GM03348 (cell line): ENCODE measurements around the gene EXOC2.

Experiments used
- DNase-seq: peaks from one replicate; pipeline ENCODE4 v3.0.0; 2012; ENCODE audit warnings: low spot score

EXOC2 gene

DNA sequence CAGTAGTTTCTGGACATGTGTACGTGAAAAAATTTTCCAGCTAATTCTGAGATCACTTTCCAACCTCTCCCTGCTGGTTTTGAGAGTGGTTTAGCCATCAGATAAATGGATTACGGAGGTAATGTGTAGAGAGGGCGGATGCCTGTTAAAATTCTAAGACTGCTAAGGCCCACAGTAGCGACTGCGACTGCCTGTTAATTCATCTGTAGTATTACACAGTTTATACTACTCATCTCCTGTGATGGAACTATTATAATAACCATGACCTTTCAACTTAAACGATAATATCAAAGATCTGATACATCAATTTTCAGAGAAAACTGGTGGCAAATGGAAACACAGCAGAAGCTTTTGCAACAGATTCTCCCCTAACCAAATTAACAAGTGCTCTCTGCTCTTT is 199.1 kb downstream of the EXOC2 start:
- no peak for DNase-seq

DNA sequence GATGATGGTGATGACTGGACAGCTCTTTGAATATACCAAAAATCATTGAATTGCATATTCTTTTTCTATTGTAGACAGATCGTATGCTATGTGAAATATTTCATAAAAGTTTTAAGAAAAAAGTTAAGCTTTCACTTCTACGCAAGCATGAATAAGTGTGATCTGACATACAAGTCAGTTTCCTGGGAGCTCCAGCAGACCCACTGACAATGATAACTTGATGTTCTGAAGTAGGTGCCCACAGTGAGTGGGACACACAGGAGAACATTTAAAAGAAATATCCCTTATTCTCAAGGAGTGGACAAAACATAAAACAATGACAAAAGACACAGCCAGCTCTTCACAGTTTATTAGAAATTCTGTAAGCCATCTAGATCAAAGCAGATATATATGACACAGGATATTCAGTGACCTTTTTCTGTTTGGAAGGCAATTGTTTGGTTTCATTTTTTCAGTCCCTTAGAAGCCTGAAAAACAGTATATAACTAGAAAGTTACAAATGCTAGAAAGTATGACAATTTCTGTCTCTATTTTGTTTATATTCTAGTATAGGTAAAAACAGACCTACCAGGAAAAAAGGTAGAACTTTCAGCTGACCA is 200.0 kb downstream of the EXOC2 start:
- no peak for DNase-seq

DNA sequence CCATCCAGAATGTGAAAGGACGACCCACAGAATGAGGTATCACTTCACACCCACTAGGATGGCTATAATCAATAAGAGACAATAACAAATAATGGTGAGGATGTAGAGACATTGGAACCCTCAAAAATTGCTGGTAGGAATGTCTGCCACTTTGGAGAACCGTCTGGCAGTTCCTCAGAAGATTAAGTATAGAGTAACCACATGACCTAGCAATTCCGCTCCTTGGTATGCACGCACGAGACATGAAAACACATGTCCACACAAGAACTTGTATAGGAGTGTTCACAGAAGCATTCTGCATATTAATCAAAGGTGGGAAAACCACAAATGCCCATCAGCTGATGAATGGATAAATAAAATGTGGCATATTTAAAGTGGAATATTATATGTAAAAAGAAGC is 200.8 kb downstream of the EXOC2 start:
- DNase-seq: no peak

DNA sequence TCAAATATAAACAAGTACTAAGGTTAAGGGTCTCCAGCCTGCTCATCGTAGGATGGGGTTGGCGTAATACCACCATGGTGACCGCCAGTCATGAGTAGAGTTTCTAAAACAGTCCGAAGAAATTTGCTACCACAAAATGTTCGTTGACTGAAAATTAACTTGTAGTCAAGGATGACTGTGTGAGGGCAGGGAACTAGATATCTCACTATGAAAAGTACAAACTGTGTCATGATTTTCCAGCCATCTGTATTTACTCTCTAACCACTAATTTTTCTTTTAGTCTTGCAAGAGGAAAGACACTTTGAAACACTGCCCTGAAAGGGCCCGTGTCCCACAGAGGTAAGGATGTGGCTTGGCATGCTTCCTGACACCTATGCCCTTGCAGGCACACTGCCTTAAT is 201.7 kb downstream of the EXOC2 start:
- no peak for DNase-seq

- DNase-seq: no peak
Measured at GRCh38 chr6:490251-491037, 202.5 kb downstream of the EXOC2 start.

DNA sequence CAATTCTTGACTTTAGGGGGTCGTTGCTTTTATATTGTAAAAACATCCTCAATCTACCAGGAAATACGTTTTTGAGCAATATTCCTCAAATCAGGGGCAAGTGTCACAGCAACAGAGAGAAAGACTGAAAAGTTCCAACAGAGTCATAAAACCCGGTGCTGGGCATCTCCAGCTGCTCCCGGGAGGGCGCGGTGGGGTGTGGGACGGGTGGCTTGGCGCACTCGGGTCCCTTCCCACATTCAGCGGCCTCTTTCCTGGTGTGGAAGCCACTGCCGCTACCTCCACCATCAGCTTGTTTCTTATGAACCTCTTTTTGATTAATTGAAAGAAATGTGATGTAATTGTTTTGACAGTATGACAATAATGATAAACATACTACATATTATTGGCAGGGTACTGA is 203.2 kb downstream of the EXOC2 start:
- no peak for DNase-seq

DNA sequence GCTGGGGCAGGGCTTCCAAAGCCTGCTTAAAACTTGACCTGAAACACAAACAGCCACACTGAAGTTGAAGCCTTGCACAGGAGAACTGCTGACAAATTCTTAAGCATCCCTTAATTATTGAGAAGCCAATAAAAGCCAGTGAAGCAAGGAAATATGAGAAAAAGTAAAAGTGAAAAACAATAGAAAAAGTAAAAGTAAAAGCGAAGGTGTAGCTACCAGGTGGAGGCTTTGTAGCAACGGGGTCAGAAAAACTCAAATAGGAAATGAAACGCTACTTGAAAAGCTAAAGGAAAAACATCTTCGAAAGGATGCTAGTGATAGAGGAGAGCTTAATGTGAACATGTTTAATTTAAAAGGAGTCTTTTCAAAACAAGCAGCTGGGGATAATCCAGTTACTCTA is 203.9 kb downstream of the EXOC2 start:
- DNase-seq: no peak

DNA sequence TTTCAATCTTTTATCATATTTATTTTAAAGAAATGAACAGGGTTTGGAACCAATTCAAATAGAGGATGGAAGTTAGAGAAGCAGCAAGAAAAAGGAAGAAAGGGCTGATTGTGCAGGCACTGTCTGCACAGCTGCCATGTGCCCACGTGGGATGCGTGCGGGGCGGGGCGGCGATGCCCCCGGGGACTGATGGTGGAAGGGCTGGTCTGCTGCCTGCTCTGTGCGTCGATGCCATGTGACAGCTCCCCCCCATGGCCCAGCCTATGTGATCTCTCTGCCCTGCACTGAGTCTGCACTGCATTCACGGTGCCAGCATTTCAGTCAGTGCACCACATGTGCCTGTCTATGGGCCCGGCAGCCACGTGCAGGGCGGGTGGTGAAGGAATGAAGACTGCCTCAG is 205.0 kb downstream of the EXOC2 start:
- DNase-seq: no peak

DNA sequence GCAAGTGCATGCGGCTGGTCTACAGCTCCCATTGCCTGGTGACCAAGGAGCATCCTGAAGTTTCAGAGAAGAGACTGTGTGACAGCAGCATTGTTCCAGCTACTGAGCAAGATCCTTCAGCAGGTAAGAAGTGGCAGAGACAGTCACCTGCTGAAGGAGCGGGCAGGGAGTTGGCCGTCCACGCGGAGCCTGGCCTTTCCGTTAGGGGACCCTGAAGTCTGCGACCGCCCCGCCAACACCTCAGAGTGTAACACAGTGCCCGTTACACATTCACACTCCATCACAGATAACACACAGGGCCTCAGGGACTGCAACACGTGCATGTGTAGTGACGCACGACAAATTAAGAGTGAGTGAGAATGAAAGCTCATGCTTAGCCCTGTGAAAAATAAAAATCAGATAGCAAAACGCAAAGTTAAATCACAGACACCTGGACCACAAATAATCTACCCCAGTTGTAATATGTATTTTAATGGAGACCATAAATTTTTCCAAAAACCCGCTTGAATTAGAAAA is 207.2 kb downstream of the EXOC2 start:
- DNase-seq: no peak

DNA sequence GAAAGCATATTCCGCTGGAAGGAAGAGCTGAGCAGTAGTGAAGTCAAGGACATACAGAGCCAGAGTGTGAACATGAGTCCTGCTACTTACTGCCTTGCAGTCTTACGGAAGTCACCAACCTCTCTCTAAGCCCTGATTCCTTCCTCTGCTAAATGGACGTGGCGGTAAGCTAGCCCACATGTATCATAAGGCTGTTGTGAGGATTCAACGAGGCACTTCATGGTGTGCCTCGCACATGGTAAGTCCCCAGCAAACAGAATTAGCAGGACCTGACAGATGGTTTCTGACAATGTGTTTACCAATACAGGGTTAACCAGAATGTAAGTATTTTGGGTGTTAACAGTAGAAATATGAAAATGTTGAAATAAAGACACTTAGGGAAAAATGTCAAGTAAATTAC is 208.2 kb downstream of the EXOC2 start:
- DNase-seq: no peak

- no peak for DNase-seq
Measured at GRCh38 chr6:484086-484745, 208.7 kb downstream of the EXOC2 start.

DNA sequence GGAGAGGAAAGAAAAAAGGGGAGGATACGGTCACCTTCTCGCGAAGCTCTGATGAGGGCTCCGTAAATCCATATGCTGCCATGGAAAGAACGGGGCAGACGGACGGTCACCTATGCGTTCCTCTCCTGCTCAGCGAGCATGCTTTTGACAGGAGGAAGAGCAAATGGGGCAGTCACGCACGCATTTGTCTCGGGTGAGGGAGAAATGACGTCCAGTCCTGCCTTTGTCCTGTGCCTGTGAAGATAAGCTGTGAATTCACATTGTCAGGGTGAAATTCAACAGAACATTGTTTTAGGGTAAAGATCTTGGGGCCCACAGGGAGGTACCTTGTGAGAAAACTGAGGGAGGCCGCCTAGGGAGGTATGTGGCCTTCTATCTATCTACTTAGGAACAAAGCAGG is 217.6 kb downstream of the EXOC2 start:
- no peak for DNase-seq

- DNase-seq: no peak
Measured at GRCh38 chr6:474453-475185, 218.3 kb downstream of the EXOC2 start.

- DNase-seq: no peak
Measured at GRCh38 chr6:473768-474452, 219.0 kb downstream of the EXOC2 start.

DNA sequence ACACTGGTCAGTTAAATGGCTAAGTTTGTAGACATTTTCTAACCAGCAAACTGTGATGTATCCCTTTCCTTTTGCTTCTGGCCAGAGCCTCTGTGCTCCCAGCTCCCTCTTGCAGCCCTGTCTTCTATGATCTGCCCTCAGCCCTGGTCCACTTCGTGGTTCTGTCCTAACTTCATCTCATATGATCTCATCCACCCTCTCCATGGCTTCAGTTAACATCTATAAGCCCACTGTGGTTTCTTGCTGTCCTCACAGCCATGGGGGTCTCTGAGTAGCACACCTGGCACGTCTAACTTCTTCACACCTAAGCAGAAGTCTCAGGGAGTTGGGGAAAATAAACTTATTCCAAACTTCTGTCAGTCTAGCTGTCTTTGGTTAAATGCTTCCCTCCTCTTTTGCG is 219.6 kb downstream of the EXOC2 start:
- no peak for DNase-seq

DNA sequence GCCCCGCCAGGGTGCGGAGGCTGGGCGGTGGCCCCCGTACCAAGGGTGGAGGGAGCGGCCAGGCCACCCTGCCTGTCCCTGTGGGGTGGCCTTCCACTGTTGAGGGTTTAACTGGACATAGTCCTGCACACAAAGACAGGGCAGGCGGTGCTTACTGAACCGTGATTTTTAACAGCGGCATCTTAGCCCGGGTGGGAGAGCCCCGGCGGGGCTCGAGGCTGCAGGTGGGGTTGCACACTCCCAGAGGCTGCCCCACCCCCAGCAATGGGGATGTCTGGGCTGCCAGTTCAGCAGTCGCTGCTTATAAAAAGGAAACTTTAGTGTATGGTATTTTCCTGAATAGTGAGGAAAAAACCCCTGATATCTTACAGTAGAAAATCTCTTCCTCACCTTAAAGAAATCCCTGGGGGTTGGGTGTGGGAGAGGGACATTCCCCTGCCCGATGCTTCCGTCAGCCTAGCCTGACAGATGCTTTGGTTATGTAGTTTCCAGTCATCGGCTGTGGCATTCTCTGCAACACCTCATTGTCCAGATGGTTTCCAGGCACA is 222.0 kb downstream of the EXOC2 start:
- DNase-seq: no peak

DNA sequence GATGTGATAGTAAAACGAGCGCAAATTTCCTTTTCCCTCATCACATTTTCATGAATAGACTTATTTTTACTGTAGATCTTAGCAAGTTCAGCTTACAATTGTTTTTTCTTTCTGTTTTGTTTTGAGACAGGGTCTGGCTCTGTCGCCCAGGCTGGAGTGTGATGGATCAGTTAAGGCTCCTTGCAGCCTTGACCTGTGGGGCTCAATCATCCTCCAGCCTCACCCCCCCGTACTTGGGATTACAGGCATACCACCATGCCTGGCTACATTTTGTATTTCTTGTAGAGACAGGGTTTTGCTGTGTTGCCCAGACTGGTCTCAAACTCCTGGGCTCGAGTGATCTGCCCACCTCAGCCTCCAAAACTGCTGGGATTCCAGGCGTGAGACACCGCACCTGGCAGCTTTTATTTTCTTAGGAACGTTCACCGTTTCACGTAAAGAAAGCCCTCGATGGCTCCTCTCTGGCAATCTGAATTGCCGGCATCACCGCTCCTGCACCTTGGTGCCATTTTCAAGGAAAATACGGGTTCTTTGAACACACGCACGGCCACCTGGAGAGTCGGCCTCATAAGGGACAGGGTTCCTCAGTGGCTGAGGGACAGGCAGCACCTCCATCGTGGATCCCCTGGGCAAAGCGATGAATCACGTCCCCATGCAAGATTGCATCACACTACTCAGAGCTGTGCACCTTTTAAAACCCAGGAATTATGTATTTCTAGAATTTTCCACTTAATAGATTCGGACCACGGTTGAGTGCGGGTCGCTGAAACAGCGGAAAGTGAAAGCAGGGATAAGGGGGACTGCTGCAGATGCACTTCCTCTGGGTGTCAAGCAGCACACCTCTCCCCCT is 222.7 kb downstream of the EXOC2 start:
- DNase-seq: no peak

- no peak for DNase-seq
Measured at GRCh38 chr6:467671-468082, 225.3 kb downstream of the EXOC2 start.

DNA sequence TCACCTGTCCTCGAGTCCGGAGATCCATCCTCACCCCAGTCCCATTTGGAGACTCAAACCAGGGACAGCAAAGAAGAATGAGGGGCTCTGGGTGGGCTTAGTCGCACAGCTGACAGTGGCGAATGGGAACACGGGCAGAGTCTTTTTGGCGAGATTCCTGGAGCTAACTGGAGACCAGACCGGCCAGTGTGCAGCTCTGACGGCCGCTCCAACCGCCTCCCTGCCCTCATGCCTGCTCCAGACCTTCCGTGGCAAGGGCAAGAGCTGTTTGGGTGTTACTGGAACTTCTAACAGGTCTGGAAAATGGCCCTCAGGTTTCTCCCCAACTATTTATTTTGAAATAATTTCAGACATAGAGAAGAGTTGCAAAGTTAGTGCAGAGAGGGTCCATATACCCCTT is 225.8 kb downstream of the EXOC2 start:
- no peak for DNase-seq

GRCh38 chr6:466564-466963 is 226.4 kb downstream of the EXOC2 start:
- no peak for DNase-seq
